ENCODE results near the gene RFX7. TPM values are rescaled to one million over a fixed set of nuclear protein-coding genes. Genes with fewer than 3 reads are reported as not detected.

The RFX7 gene
- total RNA-seq, 1 experiment from 2014 or later = 43.4 TPM

GRCh38 chr15:56227780-56228179 is 15.9 kb downstream of the RFX7 start:
- peaks cover 66 to 83% (median 81%) of the 10 kb centered on the region in 3 experiments for H3K36me3 Mint-ChIP-seq (ENCODE audit: insufficient read depth in 1 of 3, low read depth in 3 of 3)
- H3K27me3 Mint-ChIP-seq (ENCODE audit: low read depth) = no peaks in the 10 kb centered on the region
- no peak overlapping the region for H2BK12ac ChIP-seq (ENCODE audit: insufficient read length, low read depth, low read length)

More at GRCh38 chr15:56227780-56228179, 15.9 kb downstream of the RFX7 start:
- no peak overlapping the region for H3K4me2 ChIP-seq (ENCODE audit: insufficient read depth, insufficient read length, low read length)
- H2BK5ac ChIP-seq (ENCODE audit: insufficient read length, low read length) = no peak overlapping the region
- H3K56ac ChIP-seq (ENCODE audit: insufficient read length, low read depth, low read length) = no peak overlapping the region
- peaks cover 25 to 29% of the 10 kb centered on the region in 2 experiments for H3K4me1 Mint-ChIP-seq
- H3K9ac ChIP-seq (ENCODE audit: extremely low read depth, insufficient read length, low read length) = no peak overlapping the region
- no peaks in the 10 kb centered on the region for H3K23me2 ChIP-seq (ENCODE audit: insufficient read length, low read depth, low read length, poor library complexity, severe bottlenecking)
- no peak overlapping the region for H3T11ph ChIP-seq (ENCODE audit: low read length)
- H4K5ac ChIP-seq (ENCODE audit: insufficient read length, low read depth, low read length) = no peak overlapping the region
- peak overlapping the region in 1 of 3 experiments; percentile 45; a peak in 2 of 7 replicates for H3K27ac Mint-ChIP-seq
- H4K8ac ChIP-seq (replicated peaks; ENCODE audit: insufficient read length, low read depth, low read length) = no peak overlapping the region
- no peaks in the 10 kb centered on the region for H3K27me3 ChIP-seq (ENCODE audit: insufficient read depth, low read length)
- H3K27ac ChIP-seq (ENCODE audit: insufficient read length, low read depth, low read length) = no peak overlapping the region
- peaks cover 3% of the 10 kb centered on the region for H3K79me1 ChIP-seq (ENCODE audit: insufficient read depth, low read depth, low read length, poor library complexity, severe bottlenecking)
- H3K9me3 Mint-ChIP-seq = peaks cover 61 to 81% of the 10 kb centered on the region in 2 experiments
- H2BK20ac ChIP-seq (ENCODE audit: low read depth, low read length, poor library complexity, severe bottlenecking) = no peak overlapping the region
- H3K4me1 ChIP-seq (ENCODE audit: insufficient read depth, low read length) = no peaks in the 10 kb centered on the region
- H3K9me3 ChIP-seq (ENCODE audit: control insufficient read depth, low read depth, low read length) = peaks cover 30% of the 10 kb centered on the region
- H2AFZ ChIP-seq (ENCODE audit: low read length) = no peak overlapping the region
- DNase-seq = no peak
- H3K4me3 Mint-ChIP-seq = no peak overlapping the region
- H2AK5ac ChIP-seq (ENCODE audit: insufficient read length, low read length) = no peak overlapping the region
- no peak overlapping the region for H2BK120ac ChIP-seq (ENCODE audit: low read depth, low read length, poor library complexity, severe bottlenecking)
- no peak overlapping the region for H3K23ac ChIP-seq (ENCODE audit: insufficient read length, low read depth, low read length)
- no peak overlapping the region for H2BK15ac ChIP-seq (ENCODE audit: low read depth, low read length)
- no peaks in the 10 kb centered on the region for H4K20me1 ChIP-seq (ENCODE audit: control insufficient read depth, insufficient read depth, insufficient read length)
- no peak overlapping the region for H3K4ac ChIP-seq (ENCODE audit: low read depth, low read length)
- H3K18ac ChIP-seq (ENCODE audit: insufficient read length, low read depth, low read length) = no peak overlapping the region
- no peak overlapping the region for H3K14ac ChIP-seq (ENCODE audit: insufficient read depth, low read length)
- TF ChIP-seq CTCF (conservative IDR thresholded peaks at IDR 0.05) = no peak
- peaks cover 13% of the 10 kb centered on the region; the same call in 1 of the 2 replicates for H3K79me2 ChIP-seq (ENCODE audit: insufficient read depth, low read length)
- WGBS (ENCODE audit: extremely low coverage, insufficient read length, low lambda C conversion rate) = no CpG with 5 or more reads among the region's 2 CpGs
- H4K91ac ChIP-seq (ENCODE audit: insufficient read length, low read depth, low read length) = no peak overlapping the region

Data from H9 (cell line).